ENCODE results near the gene CSF3. TPM values are rescaled to one million over a fixed set of nuclear protein-coding genes. Genes with fewer than 3 reads are reported as not detected.
A peak's percentile ranks its signal among the peaks of the same experiment; 100 is the strongest.

CSF3 gene, protein sequence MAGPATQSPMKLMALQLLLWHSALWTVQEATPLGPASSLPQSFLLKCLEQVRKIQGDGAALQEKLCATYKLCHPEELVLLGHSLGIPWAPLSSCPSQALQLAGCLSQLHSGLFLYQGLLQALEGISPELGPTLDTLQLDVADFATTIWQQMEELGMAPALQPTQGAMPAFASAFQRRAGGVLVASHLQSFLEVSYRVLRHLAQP
- polyA plus RNA-seq (2012; ENCODE audit: missing spikeins) = 0.72 TPM

DNA sequence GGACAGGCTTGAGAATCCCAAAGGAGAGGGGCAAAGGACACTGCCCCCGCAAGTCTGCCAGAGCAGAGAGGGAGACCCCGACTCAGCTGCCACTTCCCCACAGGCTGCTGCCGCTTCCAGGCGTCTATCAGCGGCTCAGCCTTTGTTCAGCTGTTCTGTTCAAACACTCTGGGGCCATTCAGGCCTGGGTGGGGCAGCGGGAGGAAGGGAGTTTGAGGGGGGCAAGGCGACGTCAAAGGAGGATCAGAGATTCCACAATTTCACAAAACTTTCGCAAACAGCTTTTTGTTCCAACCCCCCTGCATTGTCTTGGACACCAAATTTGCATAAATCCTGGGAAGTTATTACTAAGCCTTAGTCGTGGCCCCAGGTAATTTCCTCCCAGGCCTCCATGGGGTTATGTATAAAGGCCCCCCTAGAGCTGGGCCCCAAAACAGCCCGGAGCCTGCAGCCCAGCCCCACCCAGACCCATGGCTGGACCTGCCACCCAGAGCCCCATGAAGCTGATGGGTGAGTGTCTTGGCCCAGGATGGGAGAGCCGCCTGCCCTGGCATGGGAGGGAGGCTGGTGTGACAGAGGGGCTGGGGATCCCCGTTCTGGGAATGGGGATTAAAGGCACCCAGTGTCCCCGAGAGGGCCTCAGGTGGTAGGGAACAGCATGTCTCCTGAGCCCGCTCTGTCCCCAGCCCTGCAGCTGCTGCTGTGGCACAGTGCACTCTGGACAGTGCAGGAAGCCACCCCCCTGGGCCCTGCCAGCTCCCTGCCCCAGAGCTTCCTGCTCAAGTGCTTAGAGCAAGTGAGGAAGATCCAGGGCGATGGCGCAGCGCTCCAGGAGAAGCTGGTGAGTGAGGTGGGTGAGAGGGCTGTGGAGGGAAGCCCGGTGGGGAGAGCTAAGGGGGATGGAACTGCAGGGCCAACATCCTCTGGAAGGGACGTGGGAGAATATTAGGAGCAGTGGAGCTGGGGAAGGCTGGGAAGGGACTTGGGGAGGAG, at the start of gene CSF3:
TSS of gene CSF3 (plus strand) at position 436 of the 993 bp plus-strand sequence. CDS start at position 471, 35 bp downstream.
- no peak for FAIRE-seq

DNA sequence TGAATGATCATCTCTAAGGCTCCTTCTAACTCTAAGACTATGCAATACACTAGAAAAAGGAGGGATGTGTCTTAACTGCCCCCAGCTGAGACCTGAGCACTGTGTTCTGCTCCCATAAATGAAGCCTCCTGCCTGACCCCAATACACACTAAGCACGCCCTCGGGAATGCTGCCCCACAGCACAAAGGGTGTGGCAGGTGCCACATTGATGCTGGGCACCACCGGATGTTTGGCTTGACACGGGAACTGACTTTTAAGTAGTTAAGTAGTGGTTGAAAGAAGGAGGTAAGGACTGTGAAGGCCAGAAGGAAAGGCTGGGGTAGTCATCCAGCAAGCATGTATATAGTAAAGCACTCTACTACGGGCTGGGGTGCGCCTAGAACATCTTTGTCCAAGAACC, 48.5 kb upstream of the CSF3 start:
- FAIRE-seq (no peak), DNase-seq (ENCODE audit: insufficient read length) (no peak)
- TF ChIP-seq TAF1 (IDR thresholded peaks at IDR 0.05; ENCODE audit: borderline replicate concordance, low read depth, low read length) (no peak), POLR2AphosphoS5 (IDR thresholded peaks at IDR 0.05; ENCODE audit: low read depth, low read length) (no peak), POLR2A (IDR thresholded peaks at IDR 0.05; ENCODE audit: low read depth, low read length) (no peak)

More for the DNA sequence above, at the start of gene CSF3:
- DNase-seq (ENCODE audit: insufficient read length) = no peak
- TF ChIP-seq TAF1 (IDR thresholded peaks at IDR 0.05; ENCODE audit: borderline replicate concordance, low read depth, low read length) = no peak
- no peak for TF ChIP-seq POLR2AphosphoS5 (IDR thresholded peaks at IDR 0.05; ENCODE audit: low read depth, low read length)

DNA sequence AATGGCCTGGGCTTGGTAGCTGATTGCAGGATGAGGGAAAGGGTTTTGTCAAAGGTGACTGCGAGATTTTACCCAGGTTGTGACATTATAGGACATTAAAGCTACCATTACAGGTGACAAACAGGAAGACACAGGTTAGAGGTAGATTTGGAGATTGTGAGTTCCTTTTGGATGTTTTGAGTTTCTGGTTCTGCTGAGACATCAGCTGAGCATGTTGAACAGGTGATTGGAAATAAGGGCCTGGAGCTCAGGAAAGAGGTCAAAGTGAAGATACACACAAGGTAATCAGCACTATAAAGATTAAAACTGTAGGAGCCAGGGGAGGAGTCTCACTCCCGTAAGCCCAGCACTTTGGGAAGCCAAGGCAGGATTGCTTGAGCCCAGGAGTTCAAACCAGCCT, 46.5 kb upstream of the CSF3 start:
- no peak for DNase-seq (ENCODE audit: insufficient read length)
- FAIRE-seq = no peak
- TF ChIP-seq POLR2AphosphoS5 (IDR thresholded peaks at IDR 0.05; ENCODE audit: low read depth, low read length) (no peak), POLR2A (IDR thresholded peaks at IDR 0.05; ENCODE audit: low read depth, low read length) (no peak), TAF1 (IDR thresholded peaks at IDR 0.05; ENCODE audit: borderline replicate concordance, low read depth, low read length) (no peak)

DNA sequence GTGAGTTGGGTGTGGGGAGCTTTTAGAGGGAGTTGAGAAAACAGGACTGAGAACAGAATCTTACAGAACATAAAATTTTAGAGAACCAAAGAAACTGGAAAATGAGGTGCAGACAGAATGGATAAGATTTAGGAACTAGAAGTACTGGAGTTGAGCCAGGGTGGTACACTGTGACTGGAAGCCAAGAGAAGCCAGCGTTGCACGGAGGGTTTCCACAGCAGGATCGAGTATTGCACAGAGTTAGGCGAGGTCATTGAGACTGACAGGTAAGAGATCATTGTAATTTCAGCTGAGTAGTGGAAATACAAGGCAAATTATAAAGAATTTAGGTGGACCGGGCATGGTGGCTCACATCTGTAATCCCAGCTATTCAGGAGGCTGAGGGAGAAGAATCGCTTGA, 45.9 kb upstream of the CSF3 start:
- FAIRE-seq (peak; percentile 21), DNase-seq (ENCODE audit: insufficient read length) (no peak)
- TF ChIP-seq POLR2A (IDR thresholded peaks at IDR 0.05; ENCODE audit: low read depth, low read length) = no peak
- no peak for TF ChIP-seq POLR2AphosphoS5 (IDR thresholded peaks at IDR 0.05; ENCODE audit: low read depth, low read length)
- no peak for TF ChIP-seq TAF1 (IDR thresholded peaks at IDR 0.05; ENCODE audit: borderline replicate concordance, low read depth, low read length)

DNA sequence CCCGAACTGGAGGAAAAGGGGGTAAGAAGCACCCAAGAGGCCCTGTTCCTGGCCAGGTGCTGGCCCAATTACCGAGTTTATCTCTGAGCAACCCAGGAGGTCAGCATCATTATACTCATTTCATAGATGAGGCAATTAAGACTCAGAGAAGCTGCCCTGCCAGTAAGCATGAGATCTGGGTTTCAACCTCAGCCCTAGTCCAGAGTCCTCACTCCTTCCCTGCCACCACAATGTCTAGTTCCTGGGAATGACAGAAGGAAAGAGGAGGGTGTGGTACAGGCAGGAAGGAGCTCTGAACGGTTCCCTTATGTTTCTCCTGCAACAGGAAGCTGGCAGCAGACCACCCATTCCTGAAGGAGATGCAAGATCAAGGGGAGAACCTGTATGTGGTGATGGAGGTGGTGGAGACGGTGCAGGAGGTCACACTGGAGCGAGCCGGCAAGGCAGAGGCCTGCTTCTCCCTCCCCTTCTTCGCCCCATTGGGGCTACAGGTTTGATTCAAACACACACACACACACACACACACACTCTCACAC, 45.0 kb upstream of the CSF3 start:
- TF ChIP-seq POLR2A (IDR thresholded peaks at IDR 0.05; ENCODE audit: low read depth, low read length) = no peak
- no peak for TF ChIP-seq TAF1 (IDR thresholded peaks at IDR 0.05; ENCODE audit: borderline replicate concordance, low read depth, low read length)
- no peak for TF ChIP-seq POLR2AphosphoS5 (IDR thresholded peaks at IDR 0.05; ENCODE audit: low read depth, low read length)
- no peak for DNase-seq (ENCODE audit: insufficient read length)
- FAIRE-seq = no peak

DNA sequence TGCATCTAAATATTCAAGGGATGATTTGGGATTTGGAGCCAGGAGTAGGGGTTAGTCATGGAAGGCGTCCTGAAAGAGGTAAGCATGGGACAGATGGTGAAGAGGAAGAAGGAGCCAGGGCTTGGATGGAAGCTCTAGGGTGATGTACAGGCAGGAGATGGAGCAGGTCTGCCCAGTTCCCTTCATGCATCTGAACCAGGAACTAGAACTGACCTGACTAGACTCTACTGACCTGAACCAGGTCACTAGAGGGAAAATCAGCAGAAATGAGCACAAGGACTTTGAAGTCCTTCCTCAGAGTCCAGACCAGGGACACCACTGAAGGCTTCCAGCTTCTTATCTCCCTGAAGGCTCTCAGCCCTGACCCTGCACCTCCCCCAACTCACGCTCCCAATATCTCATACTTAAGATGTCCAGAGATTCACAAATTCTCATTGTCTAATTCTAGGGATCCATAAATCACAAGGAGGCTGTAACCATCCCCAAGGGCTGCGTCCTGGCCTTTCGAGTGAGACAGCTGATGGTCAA, 44.1 kb upstream of the CSF3 start:
- FAIRE-seq (no peak), DNase-seq (ENCODE audit: insufficient read length) (no peak)
- TF ChIP-seq TAF1 (IDR thresholded peaks at IDR 0.05; ENCODE audit: borderline replicate concordance, low read depth, low read length) (no peak), POLR2A (IDR thresholded peaks at IDR 0.05; ENCODE audit: low read depth, low read length) (no peak), POLR2AphosphoS5 (IDR thresholded peaks at IDR 0.05; ENCODE audit: low read depth, low read length) (no peak)

DNA sequence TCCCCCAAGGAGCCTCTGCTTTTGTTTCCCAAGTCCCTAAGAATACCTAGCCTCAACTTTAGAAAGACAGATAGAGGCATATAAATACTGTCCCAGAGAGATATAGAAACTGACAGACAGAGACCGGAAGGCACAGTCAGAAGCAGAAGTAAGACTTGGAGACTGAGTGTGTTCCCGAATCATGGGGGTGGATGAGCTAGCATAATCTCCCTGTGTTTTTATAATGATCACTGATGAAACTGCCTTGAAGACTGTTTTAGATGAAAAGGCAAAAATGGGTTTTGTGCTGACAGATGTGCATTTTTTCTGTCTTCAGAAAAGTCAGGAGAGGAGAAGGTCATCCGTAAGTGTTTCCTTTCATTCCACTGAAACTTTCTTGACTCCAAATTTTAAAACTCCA, 43.0 kb upstream of the CSF3 start:
- TF ChIP-seq TAF1 (IDR thresholded peaks at IDR 0.05; ENCODE audit: borderline replicate concordance, low read depth, low read length) (no peak), POLR2AphosphoS5 (IDR thresholded peaks at IDR 0.05; ENCODE audit: low read depth, low read length) (no peak), POLR2A (IDR thresholded peaks at IDR 0.05; ENCODE audit: low read depth, low read length) (no peak)
- DNase-seq (ENCODE audit: insufficient read length) (no peak), FAIRE-seq (no peak)

DNA sequence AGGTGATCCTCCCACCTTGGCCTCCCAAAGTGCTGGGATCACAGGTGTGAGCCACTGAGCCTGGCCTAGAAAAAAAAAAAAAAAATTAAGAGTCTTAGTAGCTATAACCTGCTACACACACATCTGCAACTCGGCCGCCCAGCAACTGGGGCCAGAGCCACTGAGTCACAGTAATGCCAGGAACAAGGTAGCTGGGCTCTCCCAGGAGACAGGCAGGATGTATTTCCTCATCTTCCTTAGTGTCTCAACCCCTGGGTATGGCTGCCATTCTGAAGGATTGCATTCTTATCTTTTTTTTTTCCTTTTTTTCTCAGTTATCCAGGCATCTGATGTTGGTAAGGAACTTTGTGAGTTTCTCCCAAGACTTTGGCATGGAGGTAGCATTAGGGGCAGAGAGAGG, 41.7 kb upstream of the CSF3 start:
- TF ChIP-seq POLR2A (IDR thresholded peaks at IDR 0.05; ENCODE audit: low read depth, low read length) = no peak
- TF ChIP-seq TAF1 (IDR thresholded peaks at IDR 0.05; ENCODE audit: borderline replicate concordance, low read depth, low read length) = no peak
- TF ChIP-seq POLR2AphosphoS5 (IDR thresholded peaks at IDR 0.05; ENCODE audit: low read depth, low read length) = no peak
- FAIRE-seq (no peak), DNase-seq (ENCODE audit: insufficient read length) (no peak)

DNA sequence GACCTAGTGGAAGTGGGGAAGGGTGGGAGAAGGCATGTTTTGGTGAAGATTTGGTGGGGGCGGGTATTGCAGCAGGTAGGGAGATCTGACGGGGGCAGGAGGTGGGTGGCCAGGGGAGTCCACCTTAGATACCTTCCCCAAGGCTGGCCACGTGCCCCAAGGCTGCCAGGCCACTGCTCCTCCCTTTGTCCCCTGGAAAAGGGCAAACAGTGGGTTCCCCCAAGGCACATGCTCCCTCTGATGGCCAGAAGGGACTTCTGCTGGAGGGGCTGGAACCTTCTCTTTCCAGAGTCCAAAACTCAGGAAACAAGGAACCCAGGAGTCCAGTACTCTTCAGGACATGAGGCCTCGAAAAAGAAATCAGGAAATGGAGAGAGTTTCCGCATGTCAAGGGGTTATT, 40.8 kb upstream of the CSF3 start:
- no peak for DNase-seq (ENCODE audit: insufficient read length)
- FAIRE-seq = no peak
- TF ChIP-seq TAF1 (IDR thresholded peaks at IDR 0.05; ENCODE audit: borderline replicate concordance, low read depth, low read length) = no peak
- no peak for TF ChIP-seq POLR2A (IDR thresholded peaks at IDR 0.05; ENCODE audit: low read depth, low read length)

DNA sequence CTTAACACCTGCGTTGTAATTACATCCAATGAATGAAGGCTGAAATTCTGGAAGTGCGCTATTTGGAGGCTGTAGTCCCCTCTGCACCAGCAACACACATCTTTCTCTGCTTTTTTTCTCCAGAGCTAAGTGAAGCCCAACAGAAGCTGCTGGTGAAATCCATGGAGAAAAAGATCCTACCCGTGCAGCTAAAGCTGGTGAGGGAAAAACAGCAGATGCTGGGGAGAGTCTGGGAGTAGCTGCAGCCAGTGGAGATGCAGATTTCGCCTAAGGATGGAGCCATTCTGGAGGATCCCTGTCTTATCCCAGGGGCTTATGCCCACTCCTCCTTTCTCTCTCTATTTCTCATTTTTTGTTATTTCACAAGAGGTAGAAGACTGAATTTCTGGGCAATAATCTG, 39.4 kb upstream of the CSF3 start:
- FAIRE-seq (no peak), DNase-seq (ENCODE audit: insufficient read length) (no peak)
- no peak for TF ChIP-seq TAF1 (IDR thresholded peaks at IDR 0.05; ENCODE audit: borderline replicate concordance, low read depth, low read length)
- TF ChIP-seq POLR2A (IDR thresholded peaks at IDR 0.05; ENCODE audit: low read depth, low read length) = no peak
- TF ChIP-seq POLR2AphosphoS5 (IDR thresholded peaks at IDR 0.05; ENCODE audit: low read depth, low read length) = no peak

DNA sequence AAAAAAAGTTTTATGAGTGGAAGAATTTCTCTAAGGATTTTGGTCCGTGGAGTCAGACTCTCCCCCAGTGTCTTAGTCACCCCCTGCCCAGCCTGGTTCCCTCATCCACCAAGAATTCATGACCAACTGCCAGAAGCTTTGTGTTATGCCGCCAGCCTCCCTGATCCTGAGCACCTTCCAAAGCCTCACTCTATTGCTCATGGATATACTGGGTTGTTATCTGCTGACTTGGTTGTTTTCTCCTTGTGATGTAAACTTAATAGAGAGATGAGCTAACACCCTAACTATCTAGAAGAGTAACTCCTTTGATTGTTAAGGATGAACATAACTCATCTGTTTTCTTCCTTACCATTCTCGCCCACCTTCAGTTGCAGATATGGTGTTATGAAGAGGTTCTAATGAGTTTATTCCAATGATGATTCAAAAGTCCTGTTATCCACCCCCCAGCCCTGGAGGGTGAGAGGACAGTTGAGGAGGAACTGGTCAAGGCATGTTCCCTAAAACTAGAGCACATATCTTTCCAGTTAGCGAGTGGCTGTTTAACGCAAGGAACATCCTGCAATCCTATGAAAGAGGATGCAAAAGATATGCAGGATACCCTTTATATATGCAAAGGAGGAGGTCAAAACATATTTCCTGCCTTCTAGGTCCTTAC, 36.1 kb upstream of the CSF3 start:
- FAIRE-seq (no peak), DNase-seq (ENCODE audit: insufficient read length) (no peak)
- TF ChIP-seq POLR2AphosphoS5 (IDR thresholded peaks at IDR 0.05; ENCODE audit: low read depth, low read length) (no peak), POLR2A (IDR thresholded peaks at IDR 0.05; ENCODE audit: low read depth, low read length) (no peak), TAF1 (IDR thresholded peaks at IDR 0.05; ENCODE audit: borderline replicate concordance, low read depth, low read length) (no peak)
